ENCODE measurements around the gene PLCG2.

PLCG2 gene

GRCh38 chr16:81814751-81815428, 35.8 kb downstream of the PLCG2 start:
- DNase-seq (ENCODE audit: low read depth in 2 of 2, low spot score in 1 of 2) = no peak

GRCh38 chr16:81815429-81815766, 36.3 kb downstream of the PLCG2 start:
- DNase-seq (ENCODE audit: low read depth in 2 of 2, low spot score in 1 of 2) = no peak

GRCh38 chr16:81816351-81816750, 37.3 kb downstream of the PLCG2 start:
- DNase-seq (ENCODE audit: low read depth in 2 of 2, low spot score in 1 of 2) = no peak

- DNase-seq (ENCODE audit: low read depth in 2 of 2, low spot score in 1 of 2) = no peak
These were observed 37.7 kb downstream of the PLCG2 start for GRCh38 chr16:81816793-81817210.

GRCh38 chr16:81817296-81817695, 38.2 kb downstream of the PLCG2 start:
- no peak for DNase-seq (ENCODE audit: low read depth in 2 of 2, low spot score in 1 of 2)

- no peak for DNase-seq (ENCODE audit: low read depth in 2 of 2, low spot score in 1 of 2)
These were observed 38.9 kb downstream of the PLCG2 start for GRCh38 chr16:81817789-81818567.

- no peak for DNase-seq (ENCODE audit: low read depth in 2 of 2, low spot score in 1 of 2)
These were observed 39.4 kb downstream of the PLCG2 start for GRCh38 chr16:81818568-81818896.

- DNase-seq (ENCODE audit: low read depth in 2 of 2, low spot score in 1 of 2) = no peak
These were observed 39.8 kb downstream of the PLCG2 start for GRCh38 chr16:81818905-81819304.

- DNase-seq (ENCODE audit: low read depth in 2 of 2, low spot score in 1 of 2) = no peak
These were observed 42.5 kb downstream of the PLCG2 start for GRCh38 chr16:81821436-81822128.

- no peak for DNase-seq (ENCODE audit: low read depth in 2 of 2, low spot score in 1 of 2)
These were observed 44.0 kb downstream of the PLCG2 start for GRCh38 chr16:81823111-81823510.

GRCh38 chr16:81823734-81824133, 44.6 kb downstream of the PLCG2 start:
- no peak for DNase-seq (ENCODE audit: low read depth in 2 of 2, low spot score in 1 of 2)

GRCh38 chr16:81826523-81826922, 47.4 kb downstream of the PLCG2 start:
- DNase-seq (ENCODE audit: low read depth in 2 of 2, low spot score in 1 of 2) = no peak

- no peak for DNase-seq (ENCODE audit: low read depth in 2 of 2, low spot score in 1 of 2)
These were observed 51.9 kb downstream of the PLCG2 start for GRCh38 chr16:81830845-81831540.

GRCh38 chr16:81831722-81832126, 52.6 kb downstream of the PLCG2 start:
- peak in 1 of 2 donors; percentile 23 for DNase-seq (ENCODE audit: low read depth in 2 of 2, low spot score in 1 of 2)

- DNase-seq (ENCODE audit: low read depth in 2 of 2, low spot score in 1 of 2) = no peak
These were observed 53.9 kb downstream of the PLCG2 start for GRCh38 chr16:81832801-81833547.

- no peak for DNase-seq (ENCODE audit: low read depth in 2 of 2, low spot score in 1 of 2)
These were observed 54.7 kb downstream of the PLCG2 start for GRCh38 chr16:81833751-81834150.

- DNase-seq (ENCODE audit: low read depth in 2 of 2, low spot score in 1 of 2) = no peak
These were observed 55.8 kb downstream of the PLCG2 start for GRCh38 chr16:81834868-81835267.

- DNase-seq (ENCODE audit: low read depth in 2 of 2, low spot score in 1 of 2) = no peak
These were observed 57.4 kb downstream of the PLCG2 start for GRCh38 chr16:81836279-81837054.

- no peak for DNase-seq (ENCODE audit: low read depth in 2 of 2, low spot score in 1 of 2)
These were observed 58.2 kb downstream of the PLCG2 start for GRCh38 chr16:81837312-81837751.

- no peak for DNase-seq (ENCODE audit: low read depth in 2 of 2, low spot score in 1 of 2)
These were observed 59.7 kb downstream of the PLCG2 start for GRCh38 chr16:81838794-81839193.

All from stimulated activated CD8-positive, alpha-beta memory T cell treated with anti-CD3 and anti-CD28 coated beads, Interleukin-4, amount 100 ng/mL, for 1 hour (primary cell).